PC-3 (cell line): ENCODE data around the gene MDM1. TPM values are rescaled to one million over a fixed set of nuclear protein-coding genes. Genes with fewer than 3 reads are reported as not detected.

ENCODE experiments used
- ATAC-seq: fragments of 200-7000 bp; cut with Tn5 transposase; 2 replicates; pipeline ENCODE4 v1.9.1; 2020; ENCODE audit warnings: mild to moderate bottlenecking, moderate library complexity
- BruUV-seq: library from RNA; stranded (reverse); fragments of 400-500 nt; replicated peaks from 2 replicates; lab custom pipeline; 2021; lab: Mats Ljungman, UMichigan
- CTCF ChIA-PET: fragments of 300-600 bp; sonication (Branson Sonifier 250); formaldehyde crosslinking; loops from one replicate; lab custom pipeline; 2022; ENCODE audit warnings: antibody characterized with exemption; lab: Charles Lee
- POLR2A ChIA-PET: fragments of 300-600 bp; sonication (Branson Sonifier 250); formaldehyde crosslinking; loops from one replicate; lab custom pipeline; 2022; ENCODE audit warnings: antibody characterized with exemption; ENCODE audit not compliant: unreplicated experiment; lab: Charles Lee
- DNase-seq: peaks from one replicate; pipeline ENCODE4 v3.0.0-alpha.2; 2015
- H2AFZ ChIP-seq: fragments of 300-600 bp; sonication (generic); 2 replicates; pipeline ENCODE4 v1.6.0; 2016; ENCODE audit warnings: antibody characterized with exemption, low read length
- H3F3A ChIP-seq: fragments of 300-600 bp; sonication (generic); one replicate; pipeline ENCODE4 v1.6.0; 2017; ENCODE audit warnings: antibody characterized with exemption, low read length, control low read depth, mild to moderate bottlenecking; ENCODE audit not compliant: unreplicated experiment
- H3K27ac ChIP-seq: fragments of 300-600 bp; sonication (generic); 2 replicates; pipeline ENCODE4 v1.5.1; 2016; ENCODE audit warnings: mild to moderate bottlenecking, low read length
- H3K27me3 ChIP-seq: fragments of 300-600 bp; sonication (generic); 2 replicates; pipeline ENCODE4 v1.6.1; 2016; ENCODE audit warnings: low read length, mixed read lengths
- H3K36me3 ChIP-seq: fragments of 300-600 bp; sonication (generic); 2 replicates; pipeline ENCODE4 v1.6.1; 2016; ENCODE audit warnings: low read depth, mixed run types, low read length, mixed read lengths
- H3K4me1 ChIP-seq: fragments of 300-600 bp; sonication (generic); 2 replicates; pipeline ENCODE4 v1.5.1; 2016; ENCODE audit warnings: low read length; ENCODE audit not compliant: insufficient read depth
- H3K4me2 ChIP-seq: fragments of 300-600 bp; sonication (generic); 2 replicates; pipeline ENCODE4 v1.6.0; 2016; ENCODE audit warnings: low read length
- H3K4me3 ChIP-seq: fragments of 300-600 bp; sonication (generic); 2 replicates; pipeline ENCODE4 v1.5.1; 2016; ENCODE audit warnings: mild to moderate bottlenecking, low read length, mixed read lengths
- H3K79me2 ChIP-seq: fragments of 300-600 bp; sonication (generic); 2 replicates; pipeline ENCODE4 v1.6.1; 2017; ENCODE audit warnings: low read length, mixed read lengths
- H3K9ac ChIP-seq: fragments of 300-600 bp; sonication (generic); 2 replicates; pipeline ENCODE4 v1.6.0; 2016; ENCODE audit warnings: mild to moderate bottlenecking, low read length
- H3K9me2 ChIP-seq: fragments of 300-600 bp; sonication (generic); replicated peaks from 2 replicates; pipeline ENCODE4 v1.6.1; 2016; ENCODE audit warnings: mixed run types, low read length, mixed read lengths
- H3K9me3 ChIP-seq: fragments of 300-600 bp; sonication (generic); 2 replicates; pipeline ENCODE4 v1.6.1; 2016; ENCODE audit warnings: low read length, mixed read lengths
- H4K20me1 ChIP-seq: fragments of 300-600 bp; sonication (generic); 2 replicates; pipeline ENCODE4 v1.6.1; 2016; ENCODE audit warnings: low read length, mixed read lengths
- CTCF ChIP-seq: fragments of 300-600 bp; sonication (generic); conservative IDR thresholded peaks from 2 replicates; pipeline ENCODE4 v1.5.1; 2017; ENCODE audit warnings: antibody characterized with exemption, low read depth, mild to moderate bottlenecking, low read length
- EZH2 ChIP-seq: fragments of 300-600 bp; sonication (generic); IDR thresholded peaks from one replicate; pipeline ENCODE4 v1.6.1; 2017; ENCODE audit warnings: antibody characterized with exemption, mild to moderate bottlenecking, low read length; ENCODE audit not compliant: unreplicated experiment
- EZH2phosphoT487 ChIP-seq: fragments of 300-600 bp; sonication (generic); IDR thresholded peaks from 2 replicates; pipeline ENCODE4 v1.6.1; 2018; ENCODE audit warnings: mild to moderate bottlenecking, antibody characterized with exemption, low read length, borderline replicate concordance
- intact Hi-C: fragments of 100-400 bp; cut with micrococcal nuclease; formaldehyde crosslinking; loops from 2 replicates; pipeline ENCODE4 v1.9.0; 2023
- total RNA-seq: library from RNA; depleted of rRNA; stranded (reverse); fragments of >200 nt; gene quantifications from 2 replicates; pipeline ENCODE4 v1.2.3, GENCODE V29; 2014

MDM1 gene
- total RNA-seq, 1 experiment from 2014 or later = 10.4 TPM

- Histone ChIP-seq H3K79me2 (no peaks in the 10 kb centered on the region), H3K27ac (no peak within 1 kb of the TSS), H2AFZ (no peak within 1 kb of the TSS), H3K9me3 (no peaks in the 10 kb centered on the region), H3K9ac (no peak within 1 kb of the TSS), H3K36me3 (no peaks in the 10 kb centered on the region), H3F3A (no peaks in the 10 kb centered on the region), H3K9me2 (no peaks in the 10 kb centered on the region), H3K4me3 (no peak within 1 kb of the TSS), H3K4me1 (peaks cover under 1% of the 10 kb centered on the region), H4K20me1 (no peaks in the 10 kb centered on the region), H3K4me2 (no peak within 1 kb of the TSS), H3K27me3 (no peaks in the 10 kb centered on the region)
- DNase-seq (no peak), ATAC-seq (no peak)
- POLR2A ChIA-PET = no interaction called here
- CTCF ChIA-PET = no interaction called here
- intact Hi-C loops = no loop called here
- no peak for TF ChIP-seq EZH2phosphoT487
- TF ChIP-seq CTCF = no peak
- no peak for TF ChIP-seq EZH2
- BruUV-seq = no TSS peak
These were observed 78.7 kb downstream of the MDM1 start, which contains the start of gene IL22 for GRCh38 chr12:68253504-68253903. IL22 (minus strand) TSS chr12:68253604; CDS start chr12:68253448, 156 bp downstream.

- H3K9ac ChIP-seq = no peak overlapping the region
- ATAC-seq (no peak), DNase-seq (no peak)
- ChIA-PET CTCF (no interaction called here), POLR2A (no interaction called here)
- no peaks in the 10 kb centered on the region for H3K4me1 ChIP-seq
- no peak overlapping the region for H2AFZ ChIP-seq
- H3K9me2 ChIP-seq = no peaks in the 10 kb centered on the region
- H3K27me3 ChIP-seq = no peaks in the 10 kb centered on the region
- TF ChIP-seq EZH2phosphoT487 (no peak), EZH2 (no peak), CTCF (no peak)
- BruUV-seq = no TSS peak
- H3K4me3 ChIP-seq = no peak overlapping the region
- H3K27ac ChIP-seq = no peak overlapping the region
- no peaks in the 10 kb centered on the region for H3K9me3 ChIP-seq
- H3K36me3 ChIP-seq = no peaks in the 10 kb centered on the region
- no peak overlapping the region for H3K4me2 ChIP-seq
- intact Hi-C loops = no loop called here
- no peaks in the 10 kb centered on the region for H3K79me2 ChIP-seq
- no peaks in the 10 kb centered on the region for H4K20me1 ChIP-seq
- no peaks in the 10 kb centered on the region for H3F3A ChIP-seq
These were observed 80.1 kb downstream of the MDM1 start for GRCh38 chr12:68252077-68252476.

- Histone ChIP-seq H3K79me2 (no peaks in the 10 kb centered on the region), H3K27ac (no peak overlapping the region), H3K36me3 (no peaks in the 10 kb centered on the region), H3K27me3 (no peaks in the 10 kb centered on the region), H4K20me1 (no peaks in the 10 kb centered on the region), H3K4me2 (no peak overlapping the region), H3K9ac (no peak overlapping the region), H3F3A (no peaks in the 10 kb centered on the region), H3K4me3 (no peak overlapping the region), H3K9me3 (no peaks in the 10 kb centered on the region), H3K9me2 (no peaks in the 10 kb centered on the region), H2AFZ (no peak overlapping the region), H3K4me1 (no peaks in the 10 kb centered on the region)
- BruUV-seq = no TSS peak
- ATAC-seq (peak; percentile 62), DNase-seq (peak; percentile 54)
- CTCF ChIA-PET = no interaction called here
- POLR2A ChIA-PET = no interaction called here
- TF ChIP-seq EZH2 = no peak
- intact Hi-C loops = no loop called here
These were observed 81.7 kb downstream of the MDM1 start for GRCh38 chr12:68250454-68250853.
